HG02870 (cell line): Measurements from ENCODE around the gene PIP4K2C.
A peak's percentile ranks its signal among the peaks of the same experiment; 100 is the strongest.
"Not testable (repeated sequence)": the region's sequence is repeated elsewhere in the genome, so short reads cannot be mapped to it uniquely, and the experiment has no call there.

Experiments
- ATAC-seq: cut with Tn5 transposase; IDR thresholded peaks from one replicate; pipeline ENCODE4 v1.9.1; 2021; ENCODE audit warnings: mild to moderate bottlenecking, moderate library complexity; ENCODE audit not compliant: unreplicated experiment

PIP4K2C gene

GRCh38 chr12:57632073-57632957, 41.3 kb downstream of the PIP4K2C start:
- no peak for ATAC-seq

GRCh38 chr12:57632958-57633840, 42.2 kb downstream of the PIP4K2C start, which contains the start of gene B4GALNT1:
TSS of gene B4GALNT1 (minus strand) at chr12:57633201. CDS start at chr12:57632132, 1,069 bp downstream.
- peak; percentile 67 for ATAC-seq

- not testable (repeated sequence) for ATAC-seq
Measured at GRCh38 chr12:57636731-57637130, 45.7 kb downstream of the PIP4K2C start.

GRCh38 chr12:57637364-57637763, 46.4 kb downstream of the PIP4K2C start:
- no peak for ATAC-seq

- no peak for ATAC-seq
Measured at GRCh38 chr12:57638096-57638495, 47.1 kb downstream of the PIP4K2C start.

GRCh38 chr12:57640175-57641042, 49.4 kb downstream of the PIP4K2C start:
- ATAC-seq = no peak

GRCh38 chr12:57641699-57642442, 50.9 kb downstream of the PIP4K2C start:
- no peak for ATAC-seq

- ATAC-seq = not testable (repeated sequence)
Measured at GRCh38 chr12:57645990-57646658, 55.1 kb downstream of the PIP4K2C start.

- ATAC-seq = not testable (repeated sequence)
Measured at GRCh38 chr12:57646659-57647049, 55.7 kb downstream of the PIP4K2C start.
